Spleen (tissue), 11 donors: ENCODE measurements around the gene EBF4. TPM values are rescaled to one million over a fixed set of nuclear protein-coding genes. Genes with fewer than 3 reads are reported as not detected.

Experiments used
- DNase-seq: peaks from one replicate; pipeline ENCODE4 v3.0.0-alpha.2; 2020
- H3K27ac ChIP-seq, 8 donors: fragments of 200-600 bp; sonication (generic) in 7 of 8; 1 replicate in 4 of 8; 2 replicates in 4 of 8; pipeline versions ENCODE4 v1.5.0 to v1.8.0; 2016 to 2021; ENCODE audit warnings: inconsistent platforms in 4 of 8, mild to moderate bottlenecking in 4 of 8, moderate library complexity in 1 of 8
- H3K27me3 ChIP-seq, 7 donors: fragments of 200-600 bp; sonication (generic) in 6 of 7; replicated peaks in 1 of 7; 1 replicate in 4 of 7; 2 replicates in 3 of 7; pipeline versions ENCODE4 v1.5.0 to v1.8.0; 2016 to 2021; ENCODE audit warnings: inconsistent platforms in 3 of 7, mild to moderate bottlenecking in 1 of 7
- H3K36me3 ChIP-seq, 6 donors: fragments of 200-600 bp; sonication (generic) in 5 of 6; 1 replicate in 4 of 6; 2 replicates in 2 of 6; pipeline versions ENCODE4 v1.5.0 to v1.8.0; 2016 to 2021; ENCODE audit warnings: inconsistent platforms in 2 of 6
- H3K4me1 ChIP-seq, 6 donors: fragments of 200-600 bp; sonication (generic) in 5 of 6; 1 replicate in 3 of 6; 2 replicates in 3 of 6; pipeline versions ENCODE4 v1.5.0 to v1.8.0; 2016 to 2021; ENCODE audit warnings: inconsistent platforms in 3 of 6
- H3K4me3 ChIP-seq, 8 donors: fragments of 200-600 bp; sonication (generic) in 7 of 8; 1 replicate in 4 of 8; 2 replicates in 4 of 8; pipeline versions ENCODE4 v1.5.0 to v1.8.0; 2016 to 2021; ENCODE audit warnings: inconsistent platforms in 4 of 8, mild to moderate bottlenecking in 4 of 8, moderate library complexity in 2 of 8
- H3K9me3 ChIP-seq, 8 donors: fragments of 200-600 bp; sonication (generic) in 7 of 8; 1 replicate in 4 of 8; 2 replicates in 4 of 8; pipeline versions ENCODE4 v1.5.0 to v1.8.0; 2016 to 2021; ENCODE audit warnings: inconsistent platforms in 4 of 8
- CTCF ChIP-seq, 11 experiments: fragments of 200-600 bp in 7 of 11; fragments of 450-650 bp in 4 of 11; sonication (generic) in 4 of 11; IDR thresholded peaks in 8 of 11; conservative IDR thresholded peaks in 3 of 11; 1 replicate in 7 of 11; 2 replicates in 4 of 11; pipeline versions ENCODE4 v1.4.0 to v1.8.0; 2016 to 2021; ENCODE audit warnings: antibody characterized with exemption in 11 of 11, inconsistent platforms in 4 of 11, mild to moderate bottlenecking in 1 of 11
- POLR2A ChIP-seq, 3 donors: fragments of 450-650 bp; IDR thresholded peaks; one replicate each; pipeline ENCODE4 v1.5.1; 2017; ENCODE audit warnings: antibody characterized with exemption in 3 of 3, mild to moderate bottlenecking in 1 of 3
- POLR2AphosphoS5 ChIP-seq, 3 donors: sonication (generic); formaldehyde crosslinking; IDR thresholded peaks; one replicate each; pipeline ENCODE4 v1.5.1; 2017; ENCODE audit warnings: antibody characterized with exemption in 3 of 3
- WGBS, 5 donors: extraction: QIAGEN DNeasy Blood & Tissue Kit in 3 of 5; methylation state at CpG; one replicate each; pipeline versions ENCODE4 v1.1.5 to v1.1.7; 2013 to 2018; 5-methylcytosine and 5-hydroxymethylcytosine counted together
- intact Hi-C: fragments of 100-400 bp; cut with DNase I; formaldehyde crosslinking; loops from one replicate; pipeline ENCODE4 v1.15.0; 2023; ENCODE audit warnings: low total_unique reads
- polyA plus RNA-seq, 3 donors: library from polyadenylated mRNA; stranded (reverse); fragments of 200-250 nt; gene quantifications; one replicate each; pipeline ENCODE4 v1.2.1, GENCODE V29; 2013
- total RNA-seq, 7 donors: library from RNA; depleted of rRNA in 3 of 7; stranded (reverse); fragments of >200 nt in 3 of 7; fragmentation: NEBNext Ultra II Directional in 4 of 7; extraction: Animal tissue kit (Norgen Biotek cat#: 25700) in 4 of 7; gene quantifications; one replicate each; pipeline versions ENCODE4 v1.1.0 to v1.2.1, GENCODE V29; 2016 to 2021
- donor health status: healthy with polysubstance abuse.
- donor health status: DM: no; HTN: no; CAD: no; lungs with moderate emphysema.
- donor health status: DM: no; HTN: no; CAD: no.
- donor health status: Bipolar disorder and iron deficiency.
- donor health status: healthy.
- donor health status: DM: no; HTN: no; CAD: no.
- donor health status: DM: yes; HTN: yes; CAD: no.

EBF4 gene
- total and polyA plus RNA-seq, 10 donors = 2.5 to 19.2 (median 6.4) TPM

GRCh38 chr20:2798095-2798805 is 105.7 kb downstream of the EBF4 start:
- TF ChIP-seq POLR2AphosphoS5 (IDR thresholded peaks at IDR 0.05) (no peak), POLR2A (IDR thresholded peaks at IDR 0.05) (no peak)
- no peaks in the 10 kb centered on the region for H3K36me3 ChIP-seq
- H3K27ac ChIP-seq = no peak overlapping the region
- intact Hi-C loops = no loop called here
- H3K4me1 ChIP-seq = peaks cover 3 to 29% (median 26%) of the 10 kb centered on the region in 6 donors
- no peak overlapping the region for H3K4me3 ChIP-seq
- 81 to 89% (median 86%) methylated on average over 10 to 19 of the region's 19 CpGs for WGBS, 5 donors
- DNase-seq = no peak
- H3K9me3 ChIP-seq = no peaks in the 10 kb centered on the region
- H3K27me3 ChIP-seq = peaks cover 0 to 98% (median 35%) of the 10 kb centered on the region in 7 donors

GRCh38 chr20:2798814-2799213 is 106.2 kb downstream of the EBF4 start:
- DNase-seq = no peak
- Histone ChIP-seq H3K9me3 (no peaks in the 10 kb centered on the region), H3K27me3 (peaks cover 0 to 98% (median 35%) of the 10 kb centered on the region in 7 donors), H3K27ac (no peak overlapping the region), H3K36me3 (no peaks in the 10 kb centered on the region), H3K4me1 (peaks cover 3 to 29% (median 26%) of the 10 kb centered on the region in 6 donors), H3K4me3 (no peak overlapping the region)
- intact Hi-C loops = no loop called here
- 58 to 78% (median 69%) methylated on average over 6 of the region's 6 CpGs for WGBS, 5 donors
- TF ChIP-seq CTCF (IDR thresholded peaks at IDR 0.05 in 8 of 11, conservative IDR thresholded peaks at IDR 0.05 in 3 of 11) (no peak), POLR2A (IDR thresholded peaks at IDR 0.05) (no peak), POLR2AphosphoS5 (IDR thresholded peaks at IDR 0.05) (no peak)

- TF ChIP-seq POLR2AphosphoS5 (IDR thresholded peaks at IDR 0.05) = no peak
- TF ChIP-seq POLR2A (IDR thresholded peaks at IDR 0.05) = no peak
- TF ChIP-seq CTCF (IDR thresholded peaks at IDR 0.05 in 8 of 11, conservative IDR thresholded peaks at IDR 0.05 in 3 of 11) = no peak
- Histone ChIP-seq H3K36me3 (no peaks in the 10 kb centered on the region), H3K27me3 (peaks cover 0 to 98% (median 35%) of the 10 kb centered on the region in 7 donors), H3K4me3 (peak overlapping the region in 6 of 8 donors; percentile 25 to 65 (median 38)), H3K9me3 (no peaks in the 10 kb centered on the region), H3K4me1 (peaks cover 3 to 29% (median 26%) of the 10 kb centered on the region in 6 donors), H3K27ac (no peak overlapping the region)
- DNase-seq = no peak
- 33 to 45% (median 34%) methylated on average over 9 of the region's 9 CpGs for WGBS, 5 donors
- intact Hi-C loops = no loop called here
Measured at GRCh38 chr20:2799271-2799670, 106.7 kb downstream of the EBF4 start.

- intact Hi-C loops = no loop called here
- Histone ChIP-seq H3K27me3 (peaks cover 0 to 100% (median 42%) of the 10 kb centered on the region in 7 donors), H3K27ac (no peak overlapping the region), H3K36me3 (no peaks in the 10 kb centered on the region), H3K4me3 (peak overlapping the region in 7 of 8 donors; percentile 25 to 65 (median 34)), H3K9me3 (no peaks in the 10 kb centered on the region), H3K4me1 (peaks cover 3 to 31% (median 26%) of the 10 kb centered on the region in 6 donors)
- TF ChIP-seq CTCF (IDR thresholded peaks at IDR 0.05 in 8 of 11, conservative IDR thresholded peaks at IDR 0.05 in 3 of 11) = no peak
- no peak for TF ChIP-seq POLR2A (IDR thresholded peaks at IDR 0.05)
- no peak for TF ChIP-seq POLR2AphosphoS5 (IDR thresholded peaks at IDR 0.05)
- 1 to 4% (median 2%) methylated on average over 19 to 61 of the region's 61 CpGs for WGBS, 5 donors
- DNase-seq = no peak
Measured at GRCh38 chr20:2799688-2800520, 107.3 kb downstream of the EBF4 start.
